ENCODE data around the gene SCN8A. TPM values are rescaled to one million over a fixed set of nuclear protein-coding genes. Genes with fewer than 3 reads are reported as not detected.

The SCN8A gene
- total and polyA plus RNA-seq, 2 experiments from 2014 or later = 4.6 to 23.9 TPM

- TF ChIP-seq NANOG (IDR thresholded peaks at IDR 0.05; ENCODE audit: borderline replicate concordance) = no peak
- no peak for TF ChIP-seq POLR2AphosphoS5 (IDR thresholded peaks at IDR 0.05; ENCODE audit: low read depth)
- TF ChIP-seq CREB1 (CRISPR knock-in tag; IDR thresholded peaks at IDR 0.05; ENCODE audit: low read depth) = no peak
- no peak for TF ChIP-seq EZH2phosphoT487 (IDR thresholded peaks at IDR 0.05; ENCODE audit: unreplicated experiment)
- no peak for TF ChIP-seq STAT1 (IDR thresholded peaks at IDR 0.05; ENCODE audit: unreplicated experiment)
- no peak for TF ChIP-seq REST (IDR thresholded peaks at IDR 0.05; ENCODE audit: unreplicated experiment)
- no peak for TF ChIP-seq CTCF (conservative IDR thresholded peaks at IDR 0.05; ENCODE audit: low read depth in 2 of 2)
- no peak for TF ChIP-seq EZH2 (IDR thresholded peaks at IDR 0.05; ENCODE audit: low read depth, unreplicated experiment)
- no peak overlapping the region for H2AFZ ChIP-seq
- H3F3A ChIP-seq (replicated peaks; ENCODE audit: low read depth) = no peaks in the 10 kb centered on the region
- Mint-ChIP-seq H3K4me3 (no peak overlapping the region), H3K27ac (peak overlapping the region; percentile 69; the same call in 1 of the 2 replicates), H3K9me3 (no peaks in the 10 kb centered on the region), H3K27me3 (ENCODE audit: insufficient read depth, low read depth, poor library complexity) (peaks cover 2% of the 10 kb centered on the region), H3K36me3 (ENCODE audit: low read depth) (no peaks in the 10 kb centered on the region), H3K4me1 (peaks cover 33% of the 10 kb centered on the region)
- H3K27ac ChIP-seq (ENCODE audit: low read depth) = no peak overlapping the region
- no peaks in the 10 kb centered on the region for H3K36me3 ChIP-seq (ENCODE audit: insufficient read depth)
- H3K4me1 ChIP-seq (ENCODE audit: insufficient read depth) = peaks cover 7% of the 10 kb centered on the region; the same call in 1 of the 2 replicates
- peaks cover 6% of the 10 kb centered on the region; the same call in 1 of the 2 replicates for H4K20me1 ChIP-seq (replicated peaks; ENCODE audit: insufficient read depth)
- no peak for ATAC-seq
- H3K27me3 ChIP-seq (ENCODE audit: insufficient read depth) = no peaks in the 10 kb centered on the region
- no peaks in the 10 kb centered on the region for H3K9me2 ChIP-seq (ENCODE audit: insufficient read depth)
- DNase-seq (ENCODE audit: low spot score) = no peak
- H3K4me2 ChIP-seq = no peak overlapping the region
- no peak overlapping the region for H3K4me3 ChIP-seq
- H3K79me2 ChIP-seq (replicated peaks; ENCODE audit: insufficient read depth) = no peaks in the 10 kb centered on the region
These were observed 85.8 kb downstream of the SCN8A start for GRCh38 chr12:51676875-51677274.

GRCh38 chr12:51677284-51677968, 86.4 kb downstream of the SCN8A start:
- Mint-ChIP-seq H3K27me3 (ENCODE audit: insufficient read depth, low read depth, poor library complexity) (peaks cover 2% of the 10 kb centered on the region), H3K9me3 (no peaks in the 10 kb centered on the region), H3K27ac (peak overlapping the region; percentile 69; the same call in 1 of the 2 replicates), H3K36me3 (ENCODE audit: low read depth) (no peaks in the 10 kb centered on the region), H3K4me1 (peaks cover 38% of the 10 kb centered on the region), H3K4me3 (no peak overlapping the region)
- H4K20me1 ChIP-seq (replicated peaks; ENCODE audit: insufficient read depth) = peaks cover 6% of the 10 kb centered on the region; the same call in 1 of the 2 replicates
- peaks cover 7% of the 10 kb centered on the region; the same call in 1 of the 2 replicates for H3K4me1 ChIP-seq (ENCODE audit: insufficient read depth)
- no peak overlapping the region for H3K4me3 ChIP-seq
- peak overlapping the region; percentile 33; the same call in 1 of the 2 replicates for H3K4me2 ChIP-seq
- ATAC-seq (peak; percentile 43), DNase-seq (ENCODE audit: low spot score) (no peak)
- no peaks in the 10 kb centered on the region for H3K36me3 ChIP-seq (ENCODE audit: insufficient read depth)
- no peaks in the 10 kb centered on the region for H3F3A ChIP-seq (replicated peaks; ENCODE audit: low read depth)
- H3K9me2 ChIP-seq (ENCODE audit: insufficient read depth) = no peaks in the 10 kb centered on the region
- no peaks in the 10 kb centered on the region for H3K79me2 ChIP-seq (replicated peaks; ENCODE audit: insufficient read depth)
- TF ChIP-seq CREB1 (CRISPR knock-in tag; IDR thresholded peaks at IDR 0.05; ENCODE audit: low read depth) = no peak
- H3K27me3 ChIP-seq (ENCODE audit: insufficient read depth) = no peaks in the 10 kb centered on the region
- no peak overlapping the region for H2AFZ ChIP-seq
- H3K27ac ChIP-seq (ENCODE audit: low read depth) = no peak overlapping the region

All from GM23338 (cell line).